GM23338 (cell line): ENCODE results near the gene EPHA6. TPM values are rescaled to one million over a fixed set of nuclear protein-coding genes. Genes with fewer than 3 reads are reported as not detected.

ENCODE experiments used
- ATAC-seq: fragments of 200-7000 bp; cut with Tn5 transposase; 3 replicates; pipeline ENCODE4 v1.9.1; 2020
- DNase-seq: peaks from one replicate; pipeline ENCODE4 v3.0.0-alpha.2; 2015; ENCODE audit warnings: low spot score
- H2AFZ ChIP-seq: fragments of 200-600 bp; sonication (generic); 2 replicates; pipeline ENCODE4 v1.8.0; 2016; ENCODE audit warnings: antibody characterized with exemption, mild to moderate bottlenecking, moderate library complexity
- H3F3A ChIP-seq: fragments of 200-600 bp; sonication (generic); replicated peaks from 2 replicates; pipeline ENCODE4 v1.8.0; 2017; ENCODE audit warnings: antibody characterized with exemption, mixed run types, low read depth
- H3K27ac ChIP-seq: fragments of 200-600 bp; sonication (generic); 2 replicates; pipeline ENCODE4 v1.6.1; 2016; ENCODE audit warnings: low read depth
- H3K27me3 ChIP-seq: fragments of 200-600 bp; sonication (generic); 2 replicates; pipeline ENCODE4 v1.8.0; 2016; ENCODE audit warnings: mild to moderate bottlenecking, mixed run types, moderate library complexity; ENCODE audit not compliant: insufficient read depth
- H3K36me3 ChIP-seq: fragments of 200-600 bp; sonication (generic); 2 replicates; pipeline ENCODE4 v1.8.0; 2016; ENCODE audit warnings: mild to moderate bottlenecking; ENCODE audit not compliant: insufficient read depth
- H3K4me1 ChIP-seq: fragments of 200-600 bp; sonication (generic); 2 replicates; pipeline ENCODE4 v1.8.0; 2016; ENCODE audit warnings: mild to moderate bottlenecking, moderate library complexity; ENCODE audit not compliant: insufficient read depth
- H3K4me2 ChIP-seq: fragments of 200-600 bp; sonication (generic); 2 replicates; pipeline ENCODE4 v1.7.1; 2017; ENCODE audit warnings: mixed run types
- H3K4me3 ChIP-seq: fragments of 200-600 bp; sonication (generic); 2 replicates; pipeline ENCODE4 v1.6.1; 2016; ENCODE audit warnings: mixed run types
- H3K79me2 ChIP-seq: fragments of 200-600 bp; sonication (generic); replicated peaks from 2 replicates; pipeline ENCODE4 v1.8.0; 2017; ENCODE audit warnings: mild to moderate bottlenecking; ENCODE audit not compliant: insufficient read depth
- H3K9me2 ChIP-seq: fragments of 200-600 bp; sonication (generic); 2 replicates; pipeline ENCODE4 v1.8.0; 2017; ENCODE audit not compliant: insufficient read depth
- H4K20me1 ChIP-seq: fragments of 200-600 bp; sonication (generic); replicated peaks from 2 replicates; pipeline ENCODE4 v1.8.0; 2017; ENCODE audit warnings: mild to moderate bottlenecking; ENCODE audit not compliant: insufficient read depth
- H3K27ac Mint-ChIP-seq: 2 replicates; pipeline ENCODE4 v1.8.0; 2020; ENCODE audit warnings: inconsistent platforms, mild to moderate bottlenecking, moderate library complexity, mixed read lengths
- H3K27me3 Mint-ChIP-seq: 3 replicates; pipeline ENCODE4 v1.8.0; 2022; ENCODE audit warnings: low read depth, mild to moderate bottlenecking, moderate library complexity, mixed read lengths, inconsistent platforms; ENCODE audit not compliant: insufficient read depth, poor library complexity
- H3K36me3 Mint-ChIP-seq: 3 replicates; pipeline ENCODE4 v1.8.0; 2021; ENCODE audit warnings: low read depth, mild to moderate bottlenecking, inconsistent platforms, moderate library complexity, mixed read lengths
- H3K4me1 Mint-ChIP-seq: 3 replicates; pipeline ENCODE4 v1.8.0; 2020; ENCODE audit warnings: mild to moderate bottlenecking, inconsistent platforms, mixed read lengths
- H3K4me3 Mint-ChIP-seq: 3 replicates; pipeline ENCODE4 v1.8.0; 2021; ENCODE audit warnings: moderate library complexity, mild to moderate bottlenecking, inconsistent platforms, mixed read lengths
- H3K9me3 Mint-ChIP-seq: 3 replicates; pipeline ENCODE4 v1.8.0; 2020; ENCODE audit warnings: moderate library complexity, mild to moderate bottlenecking, inconsistent platforms, mixed read lengths
- CTCF ChIP-seq, 2 experiments: fragments of 200-600 bp in 1 of 2; sonication (generic) in 1 of 2; conservative IDR thresholded peaks; 2 replicates each; pipeline versions ENCODE4 v1.5.1 to v1.6.1; 2016 to 2017; ENCODE audit warnings: antibody characterized with exemption in 2 of 2, low read depth in 2 of 2, mild to moderate bottlenecking in 2 of 2, moderate library complexity in 1 of 2
- ETS1 ChIP-seq: IDR thresholded peaks from 2 replicates; pipeline ENCODE4 v1.6.1; 2016; ENCODE audit warnings: antibody characterized with exemption
- NANOG ChIP-seq: IDR thresholded peaks from 2 replicates; pipeline ENCODE4 v1.6.1; 2016; ENCODE audit warnings: antibody characterized with exemption, borderline replicate concordance
- STAT1 ChIP-seq: IDR thresholded peaks from one replicate; pipeline ENCODE4 v1.6.1; 2016; ENCODE audit warnings: antibody characterized with exemption; ENCODE audit not compliant: unreplicated experiment
- ZNF114 ChIP-seq: fragments of 250-450 bp; sonication (Bioruptor Pico); IDR thresholded peaks from 2 replicates; pipeline ENCODE4 v1.5.0; 2020; ENCODE audit warnings: mild to moderate bottlenecking, moderate library complexity
- polyA plus RNA-seq: library from polyadenylated mRNA; unstranded; fragments of >200 nt; fragmentation: Nextera tagmentation; extraction: Ambion mirVana; gene quantifications from 2 replicates; pipeline ENCODE4 v1.2.1, GENCODE V29; 2016
- total RNA-seq: library from RNA; depleted of rRNA; stranded (reverse); fragments of >200 nt; shearing (Covaris generic); gene quantifications from 2 replicates; pipeline ENCODE4 v1.2.3, GENCODE V29; 2014
- TF ChIP-seq, protein P1 (sequence below): fragments of 250-450 bp; sonication (Bioruptor Pico); IDR thresholded peaks from 2 replicates; pipeline ENCODE4 v1.5.0; 2020; ENCODE audit warnings: mild to moderate bottlenecking, moderate library complexity

Gene EPHA6
- total and polyA plus RNA-seq, 2 experiments from 2014 or later, result 0.37 to 2.6 TPM

DNA sequence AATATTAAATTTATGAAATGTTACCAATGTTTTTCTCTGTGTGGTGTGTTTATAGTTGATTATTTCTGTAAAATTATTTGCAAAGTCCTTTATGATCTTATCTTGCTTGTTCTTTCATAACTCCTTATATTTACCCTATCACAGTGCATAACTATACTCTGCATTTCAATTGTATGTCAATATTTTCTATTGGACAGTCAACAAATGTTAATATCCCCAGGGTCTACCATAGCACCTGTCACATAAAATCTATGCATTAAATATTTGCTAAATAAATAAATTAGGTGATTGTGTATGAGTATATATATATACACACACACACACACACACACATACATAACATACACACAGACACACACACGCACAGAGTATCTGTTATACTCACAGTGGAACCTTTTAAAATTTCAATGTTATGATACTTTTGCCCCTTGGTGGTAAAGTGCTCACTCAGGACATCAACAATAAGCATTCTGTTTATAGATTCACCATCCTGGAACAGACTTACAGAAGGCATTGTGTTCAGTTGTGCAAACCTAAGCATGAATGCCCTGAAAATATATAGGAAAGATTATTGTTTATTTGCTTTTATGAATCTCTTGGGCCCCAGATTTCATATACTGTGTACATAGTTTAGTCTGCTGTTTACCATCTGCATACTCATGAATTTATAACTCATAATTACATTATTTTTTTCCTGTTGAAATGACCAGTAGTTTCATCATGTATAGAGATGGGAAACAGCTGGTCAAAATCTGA, 443.7 kb downstream of the EPHA6 start:
- Histone ChIP-seq H3K79me2 (no peaks in the 10 kb centered on the region), H3K4me2 (no peak overlapping the region), H3K36me3 (no peaks in the 10 kb centered on the region), H3K9me2 (no peaks in the 10 kb centered on the region; the same call in 1 of the 2 replicates), H4K20me1 (no peaks in the 10 kb centered on the region), H3F3A (no peaks in the 10 kb centered on the region), H3K4me1 (peaks cover 27% of the 10 kb centered on the region), H2AFZ (no peak overlapping the region), H3K4me3 (no peak overlapping the region), H3K27ac (no peak overlapping the region), H3K27me3 (no peaks in the 10 kb centered on the region)
- ATAC-seq, result no peak
- DNase-seq, result no peak
- Mint-ChIP-seq H3K27ac (no peak overlapping the region; the same call in 1 of the 2 replicates), H3K4me3 (no peak overlapping the region), H3K27me3 (peaks cover 1% of the 10 kb centered on the region), H3K9me3 (no peaks in the 10 kb centered on the region), H3K36me3 (no peaks in the 10 kb centered on the region), H3K4me1 (peaks cover 36% of the 10 kb centered on the region)
- no peak for TF ChIP-seq NANOG
- TF ChIP-seq ETS1, result no peak
- no peak for TF ChIP-seq ZNF114 (CRISPR knock-in tag)
- TF ChIP-seq, protein P1, sequence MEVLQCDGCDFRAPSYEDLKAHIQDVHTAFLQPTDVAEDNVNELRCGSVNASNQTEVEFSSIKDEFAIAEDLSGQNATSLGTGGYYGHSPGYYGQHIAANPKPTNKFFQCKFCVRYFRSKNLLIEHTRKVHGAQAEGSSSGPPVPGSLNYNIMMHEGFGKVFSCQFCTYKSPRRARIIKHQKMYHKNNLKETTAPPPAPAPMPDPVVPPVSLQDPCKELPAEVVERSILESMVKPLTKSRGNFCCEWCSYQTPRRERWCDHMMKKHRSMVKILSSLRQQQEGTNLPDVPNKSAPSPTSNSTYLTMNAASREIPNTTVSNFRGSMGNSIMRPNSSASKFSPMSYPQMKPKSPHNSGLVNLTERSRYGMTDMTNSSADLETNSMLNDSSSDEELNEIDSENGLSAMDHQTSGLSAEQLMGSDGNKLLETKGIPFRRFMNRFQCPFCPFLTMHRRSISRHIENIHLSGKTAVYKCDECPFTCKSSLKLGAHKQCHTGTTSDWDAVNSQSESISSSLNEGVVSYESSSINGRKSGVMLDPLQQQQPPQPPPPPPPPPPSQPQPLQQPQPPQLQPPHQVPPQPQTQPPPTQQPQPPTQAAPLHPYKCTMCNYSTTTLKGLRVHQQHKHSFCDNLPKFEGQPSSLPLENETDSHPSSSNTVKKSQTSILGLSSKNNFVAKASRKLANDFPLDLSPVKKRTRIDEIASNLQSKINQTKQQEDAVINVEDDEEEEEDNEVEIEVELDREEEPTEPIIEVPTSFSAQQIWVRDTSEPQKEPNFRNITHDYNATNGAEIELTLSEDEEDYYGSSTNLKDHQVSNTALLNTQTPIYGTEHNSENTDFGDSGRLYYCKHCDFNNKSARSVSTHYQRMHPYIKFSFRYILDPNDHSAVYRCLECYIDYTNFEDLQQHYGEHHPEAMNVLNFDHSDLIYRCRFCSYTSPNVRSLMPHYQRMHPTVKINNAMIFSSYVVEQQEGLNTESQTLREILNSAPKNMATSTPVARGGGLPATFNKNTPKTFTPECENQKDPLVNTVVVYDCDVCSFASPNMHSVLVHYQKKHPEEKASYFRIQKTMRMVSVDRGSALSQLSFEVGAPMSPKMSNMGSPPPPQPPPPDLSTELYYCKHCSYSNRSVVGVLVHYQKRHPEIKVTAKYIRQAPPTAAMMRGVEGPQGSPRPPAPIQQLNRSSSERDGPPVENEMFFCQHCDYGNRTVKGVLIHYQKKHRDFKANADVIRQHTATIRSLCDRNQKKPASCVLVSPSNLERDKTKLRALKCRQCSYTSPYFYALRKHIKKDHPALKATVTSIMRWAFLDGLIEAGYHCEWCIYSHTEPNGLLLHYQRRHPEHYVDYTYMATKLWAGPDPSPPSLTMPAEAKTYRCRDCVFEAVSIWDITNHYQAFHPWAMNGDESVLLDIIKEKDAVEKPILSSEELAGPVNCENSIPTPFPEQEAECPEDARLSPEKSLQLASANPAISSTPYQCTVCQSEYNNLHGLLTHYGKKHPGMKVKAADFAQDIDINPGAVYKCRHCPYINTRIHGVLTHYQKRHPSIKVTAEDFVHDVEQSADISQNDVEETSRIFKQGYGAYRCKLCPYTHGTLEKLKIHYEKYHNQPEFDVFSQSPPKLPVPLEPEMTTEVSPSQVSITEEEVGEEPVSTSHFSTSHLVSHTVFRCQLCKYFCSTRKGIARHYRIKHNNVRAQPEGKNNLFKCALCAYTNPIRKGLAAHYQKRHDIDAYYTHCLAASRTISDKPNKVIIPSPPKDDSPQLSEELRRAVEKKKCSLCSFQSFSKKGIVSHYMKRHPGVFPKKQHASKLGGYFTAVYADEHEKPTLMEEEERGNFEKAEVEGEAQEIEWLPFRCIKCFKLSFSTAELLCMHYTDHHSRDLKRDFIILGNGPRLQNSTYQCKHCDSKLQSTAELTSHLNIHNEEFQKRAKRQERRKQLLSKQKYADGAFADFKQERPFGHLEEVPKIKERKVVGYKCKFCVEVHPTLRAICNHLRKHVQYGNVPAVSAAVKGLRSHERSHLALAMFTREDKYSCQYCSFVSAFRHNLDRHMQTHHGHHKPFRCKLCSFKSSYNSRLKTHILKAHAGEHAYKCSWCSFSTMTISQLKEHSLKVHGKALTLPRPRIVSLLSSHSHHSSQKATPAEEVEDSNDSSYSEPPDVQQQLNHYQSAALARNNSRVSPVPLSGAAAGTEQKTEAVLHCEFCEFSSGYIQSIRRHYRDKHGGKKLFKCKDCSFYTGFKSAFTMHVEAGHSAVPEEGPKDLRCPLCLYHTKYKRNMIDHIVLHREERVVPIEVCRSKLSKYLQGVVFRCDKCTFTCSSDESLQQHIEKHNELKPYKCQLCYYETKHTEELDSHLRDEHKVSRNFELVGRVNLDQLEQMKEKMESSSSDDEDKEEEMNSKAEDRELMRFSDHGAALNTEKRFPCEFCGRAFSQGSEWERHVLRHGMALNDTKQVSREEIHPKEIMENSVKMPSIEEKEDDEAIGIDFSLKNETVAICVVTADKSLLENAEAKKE (CRISPR knock-in tag), result no peak
- no peak for TF ChIP-seq CTCF (conservative IDR thresholded peaks at IDR 0.05; ENCODE audit: low read depth in 2 of 2)
- no peak for TF ChIP-seq STAT1
